Measurements from ENCODE around the gene PIP5K1A.
"Not testable (repeated sequence)": the region's sequence is repeated elsewhere in the genome, so short reads cannot be mapped to it uniquely, and the experiment has no call there.

PIP5K1A gene

GRCh38 chr1:151198254-151199127 lies at the start of gene PIP5K1A:
Gene PIP5K1A (plus strand): TSS chr1:151198552. CDS start chr1:151198997, 445 bp downstream.
- peak; percentile 90 for DNase-seq (ENCODE audit: low spot score)

GRCh38 chr1:151156515-151156819 lies 41.9 kb upstream of the PIP5K1A start, which contains the start of gene TNFAIP8L2:
Gene TNFAIP8L2 (plus strand): TSS chr1:151156649. CDS start chr1:151158698, 2,049 bp downstream.
- DNase-seq (ENCODE audit: low spot score) = no peak

- DNase-seq (ENCODE audit: low spot score) = no peak
Measured at GRCh38 chr1:151157067-151157531, 41.3 kb upstream of the PIP5K1A start.

- no peak for DNase-seq (ENCODE audit: low spot score)
Measured at GRCh38 chr1:151158326-151158725, 40.0 kb upstream of the PIP5K1A start.

GRCh38 chr1:151158751-151159251 lies 39.6 kb upstream of the PIP5K1A start:
- no peak for DNase-seq (ENCODE audit: low spot score)

GRCh38 chr1:151159373-151159772 lies 39.0 kb upstream of the PIP5K1A start:
- DNase-seq (ENCODE audit: low spot score) = no peak

GRCh38 chr1:151164732-151165280 lies 33.5 kb upstream of the PIP5K1A start:
- no peak for DNase-seq (ENCODE audit: low spot score)

GRCh38 chr1:151165281-151165737 lies 33.0 kb upstream of the PIP5K1A start:
- DNase-seq (ENCODE audit: low spot score) = no peak

- peak; percentile 83 for DNase-seq (ENCODE audit: low spot score)
Measured at GRCh38 chr1:151165738-151166504, 32.4 kb upstream of the PIP5K1A start, which contains the start of the genes LYSMD1 and SCNM1. Gene LYSMD1 (minus strand): TSS chr1:151165902. CDS start chr1:151165258, 644 bp downstream. Gene SCNM1 (plus strand): TSS chr1:151166144. CDS start chr1:151166153, 9 bp downstream.

GRCh38 chr1:151166505-151166956 lies 31.8 kb upstream of the PIP5K1A start:
- DNase-seq (ENCODE audit: low spot score) = no peak

- no peak for DNase-seq (ENCODE audit: low spot score)
Measured at GRCh38 chr1:151167116-151167515, 31.2 kb upstream of the PIP5K1A start.

GRCh38 chr1:151171190-151171589 lies 27.2 kb upstream of the PIP5K1A start:
- no peak for DNase-seq (ENCODE audit: low spot score)

GRCh38 chr1:151175041-151175741 lies 23.2 kb upstream of the PIP5K1A start:
- no peak for DNase-seq (ENCODE audit: low spot score)

- DNase-seq (ENCODE audit: low spot score) = no peak
Measured at GRCh38 chr1:151175863-151176262, 22.5 kb upstream of the PIP5K1A start, which contains the start of gene TMOD4. Gene TMOD4 (minus strand): TSS chr1:151175981. CDS start chr1:151174875, 1,106 bp downstream.

GRCh38 chr1:151176514-151177045 lies 21.8 kb upstream of the PIP5K1A start:
- DNase-seq (ENCODE audit: low spot score) = no peak

GRCh38 chr1:151184211-151184610 lies 14.1 kb upstream of the PIP5K1A start:
- no peak for DNase-seq (ENCODE audit: low spot score)

GRCh38 chr1:151187205-151187604 lies 11.1 kb upstream of the PIP5K1A start:
- DNase-seq (ENCODE audit: low spot score) = no peak

- DNase-seq (ENCODE audit: low spot score) = not testable (repeated sequence)
Measured at GRCh38 chr1:151188667-151189066, 9.7 kb upstream of the PIP5K1A start.

GRCh38 chr1:151189637-151190445 lies 8.5 kb upstream of the PIP5K1A start, which contains the start of gene VPS72:
Gene VPS72 (minus strand): TSS chr1:151190197. CDS start chr1:151190121, 76 bp downstream.
- DNase-seq (ENCODE audit: low spot score) = peak; percentile 78

- DNase-seq (ENCODE audit: low spot score) = no peak
Measured at GRCh38 chr1:151192047-151192446, 6.3 kb upstream of the PIP5K1A start.
